ENCODE data around the gene SNTG2.

DNA sequence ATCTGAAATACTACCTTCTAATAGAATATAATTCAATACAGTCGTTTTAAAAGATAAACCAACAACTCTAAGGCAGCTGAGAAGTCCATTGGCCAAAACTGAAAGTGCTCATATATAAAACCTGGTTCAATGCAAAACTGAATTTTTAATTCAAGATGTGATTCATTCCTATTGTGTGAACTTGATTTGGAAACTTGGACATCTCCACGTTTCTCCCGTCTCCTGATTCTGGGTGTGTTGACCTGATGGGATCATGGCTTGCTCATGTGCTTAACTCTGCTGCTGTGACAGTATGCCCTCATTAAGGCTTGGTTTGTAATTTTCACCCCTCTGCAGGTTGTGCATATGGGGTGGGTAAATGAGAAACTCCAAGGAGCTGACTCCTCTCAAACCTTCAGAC, 296.3 kb downstream of the SNTG2 start:
- TF ChIP-seq, protein P1, sequence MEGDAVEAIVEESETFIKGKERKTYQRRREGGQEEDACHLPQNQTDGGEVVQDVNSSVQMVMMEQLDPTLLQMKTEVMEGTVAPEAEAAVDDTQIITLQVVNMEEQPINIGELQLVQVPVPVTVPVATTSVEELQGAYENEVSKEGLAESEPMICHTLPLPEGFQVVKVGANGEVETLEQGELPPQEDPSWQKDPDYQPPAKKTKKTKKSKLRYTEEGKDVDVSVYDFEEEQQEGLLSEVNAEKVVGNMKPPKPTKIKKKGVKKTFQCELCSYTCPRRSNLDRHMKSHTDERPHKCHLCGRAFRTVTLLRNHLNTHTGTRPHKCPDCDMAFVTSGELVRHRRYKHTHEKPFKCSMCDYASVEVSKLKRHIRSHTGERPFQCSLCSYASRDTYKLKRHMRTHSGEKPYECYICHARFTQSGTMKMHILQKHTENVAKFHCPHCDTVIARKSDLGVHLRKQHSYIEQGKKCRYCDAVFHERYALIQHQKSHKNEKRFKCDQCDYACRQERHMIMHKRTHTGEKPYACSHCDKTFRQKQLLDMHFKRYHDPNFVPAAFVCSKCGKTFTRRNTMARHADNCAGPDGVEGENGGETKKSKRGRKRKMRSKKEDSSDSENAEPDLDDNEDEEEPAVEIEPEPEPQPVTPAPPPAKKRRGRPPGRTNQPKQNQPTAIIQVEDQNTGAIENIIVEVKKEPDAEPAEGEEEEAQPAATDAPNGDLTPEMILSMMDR (IDR thresholded peaks at IDR 0.05), result no peak
- TF ChIP-seq ZFX (IDR thresholded peaks at IDR 0.05; ENCODE audit: borderline replicate concordance), result no peak

Measured in 22Rv1 (cell line).